Activated CD4-positive, alpha-beta T cell treated with anti-CD3 and anti-CD28 coated beads, Interleukin-2, amount 50 U/mL, for 4 hours (primary cell): Measurements from ENCODE around the gene TNIP1.
A peak's percentile ranks its signal among the peaks of the same experiment; 100 is the strongest.

Experiments used
- DNase-seq, 2 experiments: peaks; one replicate each; pipeline ENCODE4 v3.0.0-alpha.2; 2020

TNIP1 gene

GRCh38 chr5:151105561-151105960 is 24.7 kb upstream of the TNIP1 start:
- no peak for DNase-seq

DNA sequence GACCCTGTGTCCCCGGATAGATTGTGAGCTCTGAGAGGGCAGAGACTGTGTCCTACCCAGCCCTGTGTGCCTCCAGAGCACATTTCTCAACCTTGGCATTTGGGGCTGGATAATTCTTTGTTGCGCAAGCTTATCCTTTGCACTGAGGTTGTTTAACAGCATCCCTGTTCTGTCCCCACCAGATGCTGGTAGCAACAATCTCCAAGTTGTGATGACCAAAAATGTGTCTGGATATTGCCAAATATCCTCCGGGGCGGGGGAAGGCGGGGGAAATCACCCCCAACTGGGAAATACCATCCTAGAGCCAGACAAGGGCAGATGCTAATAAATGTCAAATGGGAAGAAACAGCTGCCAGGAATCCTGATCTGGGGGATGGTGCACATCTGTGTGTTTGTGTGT is 24.0 kb upstream of the TNIP1 start:
- no peak for DNase-seq

GRCh38 chr5:151101746-151102145 is 20.9 kb upstream of the TNIP1 start:
- no peak for DNase-seq

GRCh38 chr5:151101151-151101550 is 20.3 kb upstream of the TNIP1 start:
- DNase-seq: no peak

DNA sequence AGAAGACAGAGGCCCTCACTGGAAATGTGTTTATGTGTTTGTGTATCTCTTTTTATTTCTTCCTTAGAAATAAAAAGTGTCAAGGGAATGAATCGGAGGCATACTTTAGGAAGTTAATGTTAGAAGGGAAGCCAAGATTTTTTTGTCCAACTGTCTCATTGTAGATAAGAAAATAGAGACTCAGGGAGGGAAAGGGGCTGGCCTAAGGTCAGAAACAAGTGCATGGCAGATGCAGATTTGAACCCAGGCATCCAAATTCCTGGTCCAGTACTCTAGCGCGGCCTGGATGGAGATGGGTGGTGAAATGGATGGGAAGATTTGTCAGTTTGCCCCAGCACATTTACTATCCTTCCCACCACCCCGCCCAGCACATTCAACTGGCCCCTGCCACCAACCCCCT is 19.8 kb upstream of the TNIP1 start:
- no peak for DNase-seq

DNA sequence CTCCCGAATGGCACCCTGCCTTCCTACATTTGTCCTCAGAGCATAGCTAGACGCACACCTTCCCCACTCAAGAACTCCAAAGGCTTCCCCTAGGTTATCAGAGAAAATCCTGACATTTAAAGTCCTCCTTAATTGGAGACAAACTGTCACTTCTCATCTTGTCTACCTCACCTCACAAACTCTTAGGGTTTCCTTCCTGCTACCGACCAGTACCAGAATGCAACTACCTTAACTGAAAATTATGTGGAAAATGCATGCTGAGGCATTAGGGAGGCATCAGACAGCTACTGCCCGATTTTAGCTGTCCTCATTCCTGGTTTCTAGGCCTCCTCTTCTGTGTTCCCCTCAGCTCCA is 17.9 kb upstream of the TNIP1 start:
- DNase-seq: no peak

GRCh38 chr5:151097820-151098767 is 17.3 kb upstream of the TNIP1 start:
- DNase-seq: no peak

DNA sequence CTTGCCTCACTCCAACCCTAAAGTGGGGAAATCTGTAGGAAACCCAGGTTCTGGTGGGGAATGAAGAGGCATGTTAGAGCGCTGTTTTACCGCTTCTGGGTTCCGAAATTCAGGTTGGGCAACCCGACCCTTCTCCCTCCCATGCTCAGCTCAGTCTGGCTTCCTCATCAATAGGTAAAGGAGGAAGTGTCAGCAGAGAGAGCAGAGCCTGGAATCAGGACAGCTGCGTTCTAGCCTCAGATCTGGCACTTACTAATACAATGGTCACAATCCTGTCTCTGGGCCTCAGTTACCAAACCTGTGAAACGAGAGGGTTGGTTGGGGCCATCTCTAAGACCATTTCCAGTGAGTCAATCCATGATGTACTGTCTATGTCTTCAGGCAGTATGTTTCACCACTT is 16.2 kb upstream of the TNIP1 start:
- no peak for DNase-seq

DNA sequence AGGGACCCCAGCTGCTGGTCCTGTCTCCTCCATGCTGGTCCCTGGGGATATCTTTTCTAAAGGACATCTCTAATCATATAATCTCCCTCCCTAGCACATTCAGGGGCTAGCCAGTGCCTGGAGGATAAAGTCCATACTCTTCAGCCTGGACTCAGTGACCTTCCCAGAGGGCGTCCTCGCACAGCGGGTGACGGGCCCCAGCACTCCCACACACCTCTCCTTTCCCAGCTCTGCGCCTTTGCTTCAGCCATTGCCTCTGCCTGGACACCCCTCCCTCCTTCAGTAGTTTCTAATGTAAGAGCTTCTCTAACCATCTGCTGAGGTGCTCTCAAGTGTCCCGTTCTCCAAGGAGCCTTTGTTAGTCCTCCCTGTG is 15.2 kb upstream of the TNIP1 start:
- DNase-seq: no peak

DNA sequence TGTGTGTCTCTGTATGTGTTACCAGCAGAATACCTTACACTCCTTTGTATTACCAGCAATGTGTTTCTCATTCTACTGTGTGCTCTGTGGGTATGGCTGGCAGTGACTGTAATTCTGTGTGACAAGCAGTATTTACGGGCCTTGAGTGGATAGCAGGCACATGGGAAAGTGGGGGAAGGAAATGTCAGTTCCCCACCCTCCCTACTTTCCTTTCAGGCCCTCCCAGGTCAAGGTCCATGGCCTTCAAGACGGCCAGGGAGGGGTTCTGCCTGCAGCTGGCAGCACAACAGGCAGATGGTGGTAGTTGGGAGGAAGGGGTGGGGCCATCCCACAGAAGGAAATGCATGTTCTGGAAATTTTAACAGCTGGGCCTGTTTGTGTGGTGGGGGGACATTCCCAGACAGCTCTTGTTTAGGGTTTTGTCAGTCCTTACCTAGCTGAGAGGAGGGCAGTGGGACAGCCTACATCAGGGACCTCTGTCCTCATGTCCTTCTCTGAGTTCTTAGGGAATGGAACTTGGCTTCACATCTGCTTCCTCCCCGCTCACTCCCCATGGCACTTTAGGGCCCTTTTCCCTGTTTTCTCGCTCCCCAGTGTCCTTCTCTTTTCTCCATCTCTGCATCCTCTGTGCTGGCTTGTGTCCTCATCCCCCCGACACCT is 14.6 kb upstream of the TNIP1 start:
- DNase-seq: no peak

DNA sequence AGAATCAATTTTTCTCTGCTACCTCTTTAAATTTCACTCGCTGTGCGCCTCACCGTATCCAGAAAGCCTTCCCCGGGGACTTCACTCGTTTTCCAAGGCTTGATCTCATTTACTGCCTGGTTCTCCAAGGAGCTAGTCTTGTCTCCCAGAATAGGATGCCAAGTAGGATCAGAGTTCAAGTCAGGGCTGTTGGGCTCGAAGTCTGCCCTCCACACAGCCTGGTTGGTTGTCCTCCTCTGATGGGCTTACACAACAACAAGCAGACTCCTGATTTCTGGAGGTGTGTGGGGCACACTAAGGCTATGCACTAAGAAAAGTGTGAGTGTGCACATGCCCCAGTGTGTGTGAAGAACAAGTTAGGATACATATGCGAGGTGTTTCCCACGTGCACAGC is 14.0 kb upstream of the TNIP1 start:
- DNase-seq: no peak

DNA sequence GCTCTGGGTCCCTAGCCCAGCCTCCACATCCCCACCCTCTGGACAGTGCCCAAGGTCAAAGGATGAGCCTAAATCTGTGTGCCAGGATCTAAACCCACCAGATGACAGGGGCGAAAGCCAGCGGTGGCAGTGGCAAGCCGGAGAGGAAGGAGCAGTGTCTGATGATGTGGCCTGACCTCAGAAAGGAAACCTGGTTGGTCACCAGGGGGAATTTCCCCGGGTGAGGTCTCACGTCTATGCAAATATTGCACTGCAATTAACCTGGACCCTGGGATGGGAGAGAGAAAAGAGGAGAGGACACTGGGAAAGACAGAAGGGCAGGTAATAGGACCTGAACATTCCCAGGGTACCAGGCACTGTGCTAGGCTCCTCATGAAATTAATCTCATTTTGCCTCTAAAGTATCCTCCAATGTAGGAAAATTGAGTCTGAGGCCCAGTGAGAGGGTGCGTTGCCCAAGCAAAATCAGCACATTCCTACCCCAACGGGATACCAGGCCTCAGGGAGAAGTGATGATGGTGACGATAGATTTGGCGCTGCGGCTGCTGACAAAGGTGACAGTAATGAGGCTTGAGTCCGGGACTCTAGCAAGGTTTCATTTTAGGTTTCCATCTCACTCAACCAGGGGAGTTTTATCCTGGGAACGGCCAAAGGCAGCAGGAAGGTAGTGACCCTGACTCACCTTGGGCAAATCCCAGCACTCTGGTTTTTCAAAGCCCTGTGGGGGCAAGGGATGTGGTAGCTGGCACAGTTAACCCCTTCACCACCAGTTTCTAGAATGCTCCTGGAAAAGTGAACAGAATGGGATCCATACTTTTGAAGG is 13.4 kb upstream of the TNIP1 start:
- DNase-seq: peak in 1 of 2 experiments; percentile 39

DNA sequence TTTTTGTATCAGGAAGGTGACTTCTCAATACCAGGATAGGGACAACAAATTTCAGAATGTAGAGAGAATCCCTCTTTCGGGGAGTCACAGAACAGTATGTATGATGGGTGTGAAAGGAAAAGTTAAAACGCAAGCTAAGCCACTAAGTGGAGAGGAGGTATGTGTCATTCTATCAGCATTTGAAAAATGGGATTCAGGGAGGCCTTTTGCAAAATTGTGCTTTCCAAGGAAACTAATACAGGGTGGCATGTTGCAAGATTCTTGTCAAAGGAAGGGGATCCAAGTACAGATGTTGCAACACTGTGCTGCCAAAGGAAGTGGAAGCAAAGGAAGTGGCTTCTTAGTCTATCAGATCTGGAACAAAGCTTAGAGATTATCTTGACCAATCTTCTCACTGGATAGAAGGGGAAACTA is 12.6 kb upstream of the TNIP1 start:
- DNase-seq: no peak

GRCh38 chr5:151092762-151093161 is 11.9 kb upstream of the TNIP1 start:
- DNase-seq: no peak

DNA sequence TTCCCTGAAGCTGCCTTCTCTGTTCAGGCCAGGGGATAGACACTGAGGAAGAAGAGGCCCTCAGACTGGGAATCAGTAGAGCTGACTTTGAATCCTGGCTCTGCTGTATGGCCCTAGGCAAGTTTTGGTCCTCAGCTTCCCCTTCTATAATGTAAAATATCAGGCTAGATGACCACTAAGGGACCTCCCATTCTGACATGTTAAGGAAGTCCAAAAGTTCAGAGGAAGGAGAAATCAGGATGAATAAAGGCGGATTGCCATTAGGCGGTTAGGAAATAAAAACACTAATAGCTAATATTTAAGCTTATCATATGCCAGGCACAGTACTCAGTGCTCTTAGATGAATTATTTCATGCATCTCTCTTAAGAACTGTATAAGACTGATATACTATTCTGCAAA is 8.9 kb upstream of the TNIP1 start:
- no peak for DNase-seq

DNA sequence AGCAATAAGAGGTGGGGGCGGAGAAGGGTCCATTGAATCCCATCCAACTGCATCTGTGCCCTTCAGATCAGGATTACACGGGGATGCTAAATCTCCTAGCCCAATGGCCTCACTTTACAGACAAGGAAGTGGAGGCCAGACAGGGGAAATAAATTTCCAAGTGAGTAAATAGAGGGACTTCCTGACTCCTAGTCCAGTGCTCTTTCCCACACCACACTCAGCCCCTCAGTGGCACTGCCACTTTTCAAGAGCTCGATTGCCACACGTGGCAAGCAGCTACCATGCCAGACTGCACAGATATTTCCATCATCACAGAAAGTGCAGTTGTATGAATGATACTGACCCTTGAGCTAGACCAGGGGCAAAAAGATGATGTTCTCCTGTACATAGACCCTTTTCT is 8.2 kb upstream of the TNIP1 start:
- no peak for DNase-seq

- no peak for DNase-seq
Observed at GRCh38 chr5:151087486-151087885, 6.7 kb upstream of the TNIP1 start.

GRCh38 chr5:151086905-151087360 is 6.1 kb upstream of the TNIP1 start:
- DNase-seq: peak; percentile 56 to 59

- DNase-seq: no peak
Observed at GRCh38 chr5:151086192-151086869, 5.5 kb upstream of the TNIP1 start.

GRCh38 chr5:151085517-151086041 is 4.7 kb upstream of the TNIP1 start:
- peak; percentile 41 to 45 for DNase-seq

GRCh38 chr5:151084363-151084762 is 3.5 kb upstream of the TNIP1 start:
- no peak for DNase-seq

DNA sequence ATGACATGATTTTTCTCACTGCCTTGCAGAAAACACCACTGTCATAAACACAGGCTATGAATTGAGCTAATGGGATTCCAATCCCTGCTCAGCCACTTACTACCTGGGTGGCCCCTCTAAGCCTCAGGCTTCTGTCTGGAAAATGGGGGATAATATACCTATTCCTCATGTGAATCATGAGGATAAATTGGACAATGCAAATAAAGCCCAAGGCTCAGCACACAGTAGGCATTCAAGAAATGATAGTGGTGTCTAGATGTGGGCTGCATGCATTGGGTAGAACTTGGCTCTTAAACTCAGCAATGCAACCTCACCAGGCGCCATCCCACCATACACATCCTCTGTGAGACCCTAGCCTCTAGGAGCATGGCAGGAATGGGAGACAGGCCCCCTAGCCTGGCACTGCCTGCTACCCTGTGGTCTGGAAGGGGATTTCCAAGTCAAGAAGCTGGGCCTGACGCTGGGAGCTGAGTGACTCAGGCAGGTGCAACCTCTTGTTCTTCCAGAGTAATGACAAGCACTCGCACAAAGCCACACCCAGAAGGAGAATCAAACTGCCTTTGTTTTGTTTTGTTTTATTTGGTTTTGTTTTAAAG is 2.3 kb upstream of the TNIP1 start:
- DNase-seq: peak; percentile 65 to 74
